Body of pancreas (tissue), 4 donors: ENCODE data around the gene GARNL3.

Source experiments
- CTCF ChIP-seq, 7 experiments: fragments of 450-650 bp in 4 of 7; fragments of 200-600 bp in 3 of 7; sonication (generic) in 3 of 7; IDR thresholded peaks; one replicate each; pipeline ENCODE4 v1.5.1; 2016 to 2019; ENCODE audit warnings: antibody characterized with exemption in 7 of 7
- POLR2A ChIP-seq, 3 donors: fragments of 450-650 bp; IDR thresholded peaks; one replicate each; pipeline ENCODE4 v1.6.1; 2016; ENCODE audit warnings: antibody characterized with exemption in 3 of 3, mild to moderate bottlenecking in 2 of 3

- no peak for TF ChIP-seq POLR2A (IDR thresholded peaks at IDR 0.05)
- TF ChIP-seq CTCF (IDR thresholded peaks at IDR 0.05), result no peak
Measured at GRCh38 chr9:127218818-127219217, 45.8 kb upstream of the GARNL3 start.
